HG03064 (cell line): Measurements from ENCODE around the gene BCL2.

Source experiments
- ATAC-seq: cut with Tn5 transposase; IDR thresholded peaks from one replicate; pipeline ENCODE4 v1.9.1; 2021; ENCODE audit warnings: low read depth; ENCODE audit not compliant: unreplicated experiment

The BCL2 gene

GRCh38 chr18:63148449-63149301 is 170.9 kb downstream of the BCL2 start:
- ATAC-seq = no peak

GRCh38 chr18:63147973-63148372 is 171.6 kb downstream of the BCL2 start:
- no peak for ATAC-seq

- ATAC-seq = no peak
Measured at GRCh38 chr18:63146828-63147409, 172.7 kb downstream of the BCL2 start.

GRCh38 chr18:63145851-63146555 is 173.6 kb downstream of the BCL2 start:
- ATAC-seq = no peak

GRCh38 chr18:63145166-63145850 is 174.3 kb downstream of the BCL2 start:
- no peak for ATAC-seq

GRCh38 chr18:63144748-63145147 is 174.8 kb downstream of the BCL2 start:
- no peak for ATAC-seq

- ATAC-seq = no peak
Measured at GRCh38 chr18:63143330-63143771, 176.2 kb downstream of the BCL2 start.

- no peak for ATAC-seq
Measured at GRCh38 chr18:63142594-63143225, 176.9 kb downstream of the BCL2 start.

GRCh38 chr18:63141778-63142176 is 177.8 kb downstream of the BCL2 start:
- ATAC-seq = peak; percentile 35

- no peak for ATAC-seq
Measured at GRCh38 chr18:63140997-63141777, 178.4 kb downstream of the BCL2 start.

GRCh38 chr18:63140038-63140450 is 179.5 kb downstream of the BCL2 start:
- no peak for ATAC-seq

- peak; percentile 47 for ATAC-seq
Measured at GRCh38 chr18:63138436-63139340, 180.9 kb downstream of the BCL2 start.

- no peak for ATAC-seq
Measured at GRCh38 chr18:63137999-63138435, 181.6 kb downstream of the BCL2 start.

- no peak for ATAC-seq
Measured at GRCh38 chr18:63135101-63135500, 184.5 kb downstream of the BCL2 start.

GRCh38 chr18:63132819-63133200 is 186.8 kb downstream of the BCL2 start:
- ATAC-seq = no peak

- ATAC-seq = no peak
Measured at GRCh38 chr18:63131959-63132818, 187.4 kb downstream of the BCL2 start.

- ATAC-seq = no peak
Measured at GRCh38 chr18:63131106-63131958, 188.2 kb downstream of the BCL2 start.
